Uterus (tissue), 4 donors: ENCODE data around the gene COL25A1. TPM values are rescaled to one million over a fixed set of nuclear protein-coding genes. Genes with fewer than 3 reads are reported as not detected.

Experiments
- DNase-seq, 2 donors: peaks; one replicate each; pipeline ENCODE4 v3.0.0-alpha.2; 2019 to 2020
- H3K27ac ChIP-seq, 2 donors: fragments of 200-600 bp; sonication (generic); 1 replicate in 1 of 2; 2 replicates in 1 of 2; pipeline ENCODE4 v1.5.1; 2016 to 2018
- H3K27me3 ChIP-seq, 2 donors: fragments of 200-600 bp; sonication (generic); one replicate each; pipeline ENCODE4 v1.5.1; 2018 to 2019; ENCODE audit warnings: control low read depth in 1 of 2
- H3K36me3 ChIP-seq, 2 donors: fragments of 200-600 bp; sonication (generic); one replicate each; pipeline ENCODE4 v1.5.1; 2019; ENCODE audit warnings: control low read depth in 1 of 2
- H3K4me1 ChIP-seq, 2 donors: fragments of 200-600 bp; sonication (generic); one replicate each; pipeline ENCODE4 v1.5.1; 2018 to 2019; ENCODE audit warnings: control low read depth in 1 of 2
- H3K4me3 ChIP-seq, 2 donors: fragments of 200-600 bp; sonication (generic); 1 replicate in 1 of 2; 2 replicates in 1 of 2; pipeline ENCODE4 v1.5.1; 2018 to 2019; ENCODE audit warnings: mild to moderate bottlenecking in 1 of 2
- H3K9me3 ChIP-seq, 2 donors: fragments of 200-600 bp; sonication (generic); one replicate each; pipeline ENCODE4 v1.5.1; 2019; ENCODE audit warnings: control low read depth in 1 of 2
- CTCF ChIP-seq, 4 experiments: fragments of 200-600 bp in 2 of 4; fragments of 450-650 bp in 2 of 4; sonication (generic) in 2 of 4; IDR thresholded peaks; one replicate each; pipeline ENCODE4 v1.5.1; 2016 to 2019; ENCODE audit warnings: antibody characterized with exemption in 4 of 4, mild to moderate bottlenecking in 2 of 4, moderate library complexity in 1 of 4
- POLR2A ChIP-seq, 2 donors: fragments of 450-650 bp; IDR thresholded peaks; one replicate each; pipeline ENCODE4 v1.6.1; 2016; ENCODE audit warnings: antibody characterized with exemption in 2 of 2, mild to moderate bottlenecking in 1 of 2, moderate library complexity in 1 of 2
- intact Hi-C: fragments of 100-400 bp; cut with DNase I; formaldehyde crosslinking; loops from one replicate; pipeline ENCODE4 v1.15.1; 2023; ENCODE audit warnings: low total_unique reads
- total RNA-seq, 4 donors: library from RNA; depleted of rRNA in 3 of 4; stranded (reverse); fragments of >200 nt in 3 of 4; gene quantifications; one replicate each; pipeline versions ENCODE4 v1.1.0 to v1.2.4, GENCODE V29; 2014 to 2023
- donor health status: DM: yes; HTN: yes; CAD: no.

Gene COL25A1
- total RNA-seq, 4 donors from 2014 or later: 0.26 to 41.1 (median 1.8) TPM; not detected in 1

- intact Hi-C loops: no loop called here
- H3K36me3 ChIP-seq: no peaks in the 10 kb centered on the region
- no peaks in the 10 kb centered on the region for H3K27me3 ChIP-seq
- TF ChIP-seq POLR2A (IDR thresholded peaks at IDR 0.05) (no peak), CTCF (IDR thresholded peaks at IDR 0.05) (no peak)
- H3K9me3 ChIP-seq: no peaks in the 10 kb centered on the region
- H3K4me1 ChIP-seq: no peaks in the 10 kb centered on the region
- peak overlapping the region; percentile 20 to 21 for H3K27ac ChIP-seq
- H3K4me3 ChIP-seq: peak overlapping the region in 1 of 2 donors; percentile 8
- no peak for DNase-seq
Measured at GRCh38 chr4:109046471-109047201, 255.8 kb downstream of the COL25A1 start.

- H3K36me3 ChIP-seq: no peaks in the 10 kb centered on the region
- H3K4me3 ChIP-seq: no peak overlapping the region
- H3K27ac ChIP-seq: no peak overlapping the region
- DNase-seq: no peak
- no peak for TF ChIP-seq CTCF (IDR thresholded peaks at IDR 0.05)
- TF ChIP-seq POLR2A (IDR thresholded peaks at IDR 0.05): no peak
- no peaks in the 10 kb centered on the region for H3K4me1 ChIP-seq
- intact Hi-C loops: no loop called here
- no peaks in the 10 kb centered on the region for H3K27me3 ChIP-seq
- no peaks in the 10 kb centered on the region for H3K9me3 ChIP-seq
Measured at GRCh38 chr4:109044431-109044830, 258.0 kb downstream of the COL25A1 start.

GRCh38 chr4:109043286-109043685 lies 259.2 kb downstream of the COL25A1 start:
- Histone ChIP-seq H3K36me3 (no peaks in the 10 kb centered on the region), H3K4me3 (no peak overlapping the region), H3K27me3 (no peaks in the 10 kb centered on the region), H3K9me3 (no peaks in the 10 kb centered on the region), H3K27ac (no peak overlapping the region), H3K4me1 (no peaks in the 10 kb centered on the region)
- DNase-seq: no peak
- TF ChIP-seq CTCF (IDR thresholded peaks at IDR 0.05) (no peak), POLR2A (IDR thresholded peaks at IDR 0.05) (no peak)
- intact Hi-C loops: no loop called here

- no peaks in the 10 kb centered on the region for H3K36me3 ChIP-seq
- H3K9me3 ChIP-seq: no peaks in the 10 kb centered on the region
- H3K4me1 ChIP-seq: no peaks in the 10 kb centered on the region
- no peak overlapping the region for H3K4me3 ChIP-seq
- H3K27ac ChIP-seq: no peak overlapping the region
- TF ChIP-seq CTCF (IDR thresholded peaks at IDR 0.05): no peak
- no peak for TF ChIP-seq POLR2A (IDR thresholded peaks at IDR 0.05)
- intact Hi-C loops: no loop called here
- DNase-seq: no peak
- no peaks in the 10 kb centered on the region for H3K27me3 ChIP-seq
Measured at GRCh38 chr4:109041463-109042360, 260.7 kb downstream of the COL25A1 start.

GRCh38 chr4:109040441-109040840 lies 262.0 kb downstream of the COL25A1 start:
- Histone ChIP-seq H3K36me3 (no peaks in the 10 kb centered on the region), H3K4me3 (no peak overlapping the region), H3K27ac (no peak overlapping the region), H3K4me1 (no peaks in the 10 kb centered on the region), H3K9me3 (no peaks in the 10 kb centered on the region), H3K27me3 (no peaks in the 10 kb centered on the region)
- TF ChIP-seq CTCF (IDR thresholded peaks at IDR 0.05) (no peak), POLR2A (IDR thresholded peaks at IDR 0.05) (no peak)
- no peak for DNase-seq
- intact Hi-C loops: no loop called here
